IPS-NIHi7 (cell line): ENCODE results near the gene SLC35A4.
A peak's percentile ranks its signal among the peaks of the same experiment; 100 is the strongest.

Experiments used
- DNase-seq: peaks from one replicate; pipeline ENCODE4 v3.0.0; 2012; ENCODE audit warnings: mixed read lengths; ENCODE audit errors: extremely low spot score

SLC35A4 gene, protein sequence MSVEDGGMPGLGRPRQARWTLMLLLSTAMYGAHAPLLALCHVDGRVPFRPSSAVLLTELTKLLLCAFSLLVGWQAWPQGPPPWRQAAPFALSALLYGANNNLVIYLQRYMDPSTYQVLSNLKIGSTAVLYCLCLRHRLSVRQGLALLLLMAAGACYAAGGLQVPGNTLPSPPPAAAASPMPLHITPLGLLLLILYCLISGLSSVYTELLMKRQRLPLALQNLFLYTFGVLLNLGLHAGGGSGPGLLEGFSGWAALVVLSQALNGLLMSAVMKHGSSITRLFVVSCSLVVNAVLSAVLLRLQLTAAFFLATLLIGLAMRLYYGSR

DNA sequence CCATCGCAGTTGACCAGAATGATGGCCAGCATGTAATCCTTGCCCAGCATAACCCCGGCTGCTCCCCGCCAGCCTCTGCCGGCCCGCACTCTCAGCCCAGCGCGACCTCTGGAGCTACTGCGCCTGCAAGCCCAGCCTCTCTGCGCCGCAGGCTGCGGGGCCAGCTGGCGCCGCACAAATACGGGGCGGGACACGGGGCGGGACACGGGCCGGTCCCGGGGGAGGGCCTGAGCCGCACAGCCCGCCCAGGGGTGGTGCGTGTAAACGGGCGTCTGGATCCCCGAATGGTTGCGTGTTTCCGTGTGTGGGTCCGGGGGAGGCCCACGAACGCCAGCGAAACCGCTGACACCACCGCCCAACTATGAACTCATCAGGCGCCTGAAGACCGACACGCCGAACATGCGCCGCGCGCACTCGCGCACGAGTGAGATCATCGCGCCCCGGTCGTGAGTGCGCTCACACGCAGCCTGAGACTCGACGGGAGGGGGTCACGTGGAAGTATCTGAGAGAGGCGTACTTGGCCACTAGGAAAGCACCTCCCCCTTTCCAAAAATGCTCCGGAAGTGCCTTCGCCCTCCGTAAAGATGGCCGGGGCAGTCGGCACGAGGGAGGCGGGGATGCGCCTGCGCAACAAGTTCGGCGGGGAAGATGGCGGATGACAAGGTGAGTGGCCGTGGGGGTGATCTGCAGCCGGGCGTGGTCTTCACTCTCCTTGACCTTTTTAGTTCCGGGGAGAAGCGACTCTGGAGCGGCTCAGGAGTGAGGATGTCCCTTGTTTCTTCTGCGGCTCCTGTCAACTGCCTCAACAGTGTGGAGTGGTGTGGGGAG is at the start of gene SLC35A4, which contains the start of gene APBB3:
SLC35A4 (plus strand) TSS at position 633 of the 828 bp plus-strand sequence. CDS start 2,342 bp downstream, outside the sequence.
APBB3 (minus strand) TSS at position 403 of the 828 bp plus-strand sequence; CDS start at position 50, 353 bp downstream.
- DNase-seq: peak; percentile 95

DNA sequence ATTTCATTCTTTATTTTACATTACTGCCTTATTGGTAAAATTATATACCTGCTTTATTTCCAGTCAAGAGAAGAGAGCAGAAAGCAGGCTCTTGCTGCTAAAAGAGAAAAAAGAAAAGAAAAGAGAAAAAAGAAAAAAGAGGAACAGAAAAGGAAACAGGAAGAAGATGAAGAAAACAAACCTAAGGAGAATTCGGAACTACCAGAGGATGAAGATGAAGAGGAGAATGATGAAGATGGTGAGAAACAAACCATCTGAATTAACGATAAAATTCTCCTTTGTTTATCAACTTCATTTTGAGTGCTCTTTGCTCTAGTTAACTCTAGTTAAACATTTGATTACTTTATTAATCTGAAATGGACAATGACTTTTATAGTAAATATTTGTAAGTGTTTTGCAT is 40.6 kb upstream of the SLC35A4 start:
- no peak for DNase-seq

DNA sequence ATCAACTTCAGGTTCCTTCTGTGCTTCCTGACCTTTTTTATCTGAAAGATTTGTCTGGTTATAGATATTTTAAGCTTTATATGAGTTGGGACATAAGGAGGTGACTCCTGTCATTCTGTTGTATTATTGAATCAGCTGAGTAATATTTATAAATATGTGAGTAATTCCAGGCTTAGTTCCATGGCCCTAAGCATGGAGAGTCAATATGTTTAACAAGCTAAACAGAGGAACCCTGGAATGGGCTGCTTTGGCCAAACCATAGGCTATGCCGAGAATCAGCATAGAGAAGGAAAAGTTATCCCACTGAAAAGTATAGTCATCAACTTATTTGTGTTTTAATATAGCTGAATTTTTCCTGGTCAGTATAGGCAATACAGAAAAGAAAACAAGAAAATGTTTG is 24.4 kb upstream of the SLC35A4 start:
- DNase-seq: no peak

DNA sequence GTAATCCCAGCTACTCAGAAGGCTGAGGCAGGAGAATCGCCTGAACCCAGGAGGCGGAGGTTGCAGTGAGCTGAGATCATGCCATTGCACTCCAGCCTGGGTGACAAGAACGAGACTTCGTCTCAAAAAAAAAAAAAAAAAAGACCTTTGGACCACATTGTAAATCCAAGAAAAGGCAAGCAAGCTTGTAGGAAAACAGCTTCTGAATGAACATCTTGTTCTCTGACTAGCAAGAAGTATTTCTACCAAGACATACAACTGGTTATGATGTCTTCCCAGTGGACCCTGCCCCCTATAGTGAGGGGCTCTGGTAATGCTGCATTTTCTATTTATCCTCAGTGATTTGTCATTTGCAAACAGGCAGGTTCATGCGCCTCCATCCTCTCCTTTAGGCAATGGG is 21.7 kb upstream of the SLC35A4 start:
- no peak for DNase-seq

DNA sequence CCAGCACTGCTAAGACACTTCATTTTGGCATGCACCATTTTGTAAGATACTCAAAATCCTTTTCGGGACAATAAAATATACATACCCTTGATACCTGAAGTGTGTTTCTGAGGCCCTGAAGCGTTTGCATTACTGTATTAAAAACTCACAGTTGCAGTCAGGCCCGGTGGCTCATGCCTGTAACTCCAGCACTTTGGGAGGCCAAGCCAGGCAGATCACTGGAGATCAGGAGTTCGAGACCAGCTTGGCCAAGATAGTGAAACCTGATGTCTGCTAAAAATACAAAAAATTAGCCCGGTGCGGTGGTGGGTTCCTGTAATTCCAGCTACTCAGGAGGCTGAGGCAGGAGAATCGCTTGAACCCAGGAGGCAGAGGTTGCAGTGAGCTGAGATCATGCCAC is 19.6 kb upstream of the SLC35A4 start:
- no peak for DNase-seq

DNA sequence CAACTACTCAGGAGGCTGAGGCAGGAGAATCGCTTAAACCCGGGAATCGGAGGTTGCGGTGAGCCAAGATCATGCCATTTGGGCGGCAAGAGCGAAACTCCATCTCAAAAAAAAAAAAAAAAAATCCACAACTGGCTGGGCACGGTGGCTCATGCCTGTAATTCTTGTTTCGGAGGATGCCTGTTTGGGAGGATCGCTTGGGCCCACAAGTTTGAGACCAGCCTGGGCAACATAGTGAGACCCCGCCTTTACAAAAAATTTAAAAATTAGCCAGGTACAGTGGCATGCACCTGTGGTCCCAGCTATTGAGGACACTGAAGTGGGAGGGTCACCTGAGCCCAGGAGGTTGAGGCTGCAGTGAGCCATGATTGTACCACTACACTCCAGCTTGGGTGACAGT is 19.0 kb upstream of the SLC35A4 start:
- no peak for DNase-seq

DNA sequence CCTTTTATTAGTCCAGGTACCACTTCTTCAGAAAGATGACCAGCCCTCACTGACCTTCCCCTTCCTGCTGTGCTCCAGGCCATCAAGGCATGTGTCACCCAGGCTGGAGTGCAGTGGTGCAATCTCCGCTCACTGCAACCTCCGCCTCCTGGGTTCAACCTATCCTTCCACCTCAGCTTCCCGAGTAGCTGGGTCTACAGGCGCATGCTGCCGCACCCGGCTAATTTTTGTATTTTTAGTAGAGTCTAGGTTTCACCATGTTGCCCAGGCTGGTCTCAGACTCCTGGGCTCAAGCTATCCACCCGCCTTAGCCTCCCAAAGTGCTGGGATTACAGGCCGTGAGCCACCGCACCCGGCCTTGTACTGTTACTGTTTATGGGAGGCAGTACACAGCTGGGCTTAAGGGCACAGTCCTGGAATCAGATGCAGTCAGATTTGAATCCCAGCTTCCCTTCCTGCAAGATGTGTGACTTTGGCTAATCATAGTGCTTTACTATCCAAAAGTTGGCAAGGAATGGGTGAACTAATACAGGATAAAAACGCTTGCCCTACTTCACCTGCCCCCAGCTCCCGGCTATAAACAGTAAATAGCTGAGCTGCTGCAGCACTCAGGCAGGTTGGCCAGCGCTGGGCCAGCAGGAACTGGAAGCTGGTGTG is 17.6 kb upstream of the SLC35A4 start:
- DNase-seq: no peak

DNA sequence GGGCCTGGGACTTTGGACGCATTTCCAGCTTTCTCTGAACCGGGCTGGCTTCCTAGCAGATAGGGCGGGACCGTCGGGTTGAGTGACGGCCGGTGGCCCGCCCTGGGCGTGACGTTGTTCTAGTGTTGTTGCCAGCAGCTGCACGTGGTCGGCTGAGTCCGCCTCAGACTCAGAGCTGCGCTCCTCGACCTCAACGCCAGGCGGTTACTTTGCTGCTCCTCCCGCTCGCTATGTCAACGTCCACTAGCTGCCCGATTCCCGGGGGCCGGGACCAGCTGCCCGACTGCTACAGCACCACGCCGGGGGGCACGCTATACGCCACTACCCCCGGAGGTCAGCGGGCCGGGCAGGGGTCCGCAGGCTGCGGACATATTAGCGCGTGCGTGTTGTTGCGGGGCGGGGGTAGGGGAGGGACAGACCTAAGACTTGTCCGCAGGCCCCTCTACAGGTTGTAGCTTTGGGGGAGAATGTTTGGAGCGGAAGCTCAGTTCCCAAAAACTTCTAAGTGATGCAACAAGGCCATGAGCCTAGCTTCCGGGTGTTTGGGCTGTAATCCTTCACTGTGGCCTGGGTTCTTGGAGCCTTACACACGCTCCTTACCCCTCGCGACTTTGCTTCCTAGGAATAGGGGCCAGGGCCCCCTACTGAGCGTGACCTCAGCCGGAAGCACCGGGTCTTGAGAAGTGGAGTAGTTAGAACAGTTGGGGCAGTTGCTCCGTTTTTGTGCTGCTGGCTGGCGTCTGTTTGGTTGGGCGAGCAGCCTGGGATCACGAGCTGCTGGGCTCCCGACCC is 16.9 kb upstream of the SLC35A4 start, which contains the start of gene EIF4EBP3:
EIF4EBP3 (plus strand) TSS at position 155 of the 792 bp plus-strand sequence; CDS start at position 231, 76 bp downstream.
- DNase-seq: peak; percentile 96

DNA sequence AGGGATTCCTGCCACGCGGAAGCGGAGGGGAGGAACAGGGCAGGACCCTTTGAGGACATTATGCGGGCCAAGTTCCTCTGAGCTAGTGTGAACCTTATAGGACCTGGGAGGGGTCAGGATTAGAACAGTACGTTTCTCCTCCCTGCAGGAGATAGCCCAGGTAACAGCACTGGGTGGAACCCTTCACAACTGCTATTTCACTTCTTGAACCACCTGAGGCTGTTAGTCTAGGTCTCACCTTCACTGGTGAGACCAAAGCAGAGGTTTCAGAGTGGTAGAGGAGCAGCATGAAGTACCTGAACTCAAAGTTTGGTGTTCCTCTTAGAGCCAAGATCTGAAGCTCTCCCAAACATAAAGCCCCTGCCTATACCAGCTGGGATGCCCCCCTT is 16.3 kb upstream of the SLC35A4 start:
- no peak for DNase-seq

DNA sequence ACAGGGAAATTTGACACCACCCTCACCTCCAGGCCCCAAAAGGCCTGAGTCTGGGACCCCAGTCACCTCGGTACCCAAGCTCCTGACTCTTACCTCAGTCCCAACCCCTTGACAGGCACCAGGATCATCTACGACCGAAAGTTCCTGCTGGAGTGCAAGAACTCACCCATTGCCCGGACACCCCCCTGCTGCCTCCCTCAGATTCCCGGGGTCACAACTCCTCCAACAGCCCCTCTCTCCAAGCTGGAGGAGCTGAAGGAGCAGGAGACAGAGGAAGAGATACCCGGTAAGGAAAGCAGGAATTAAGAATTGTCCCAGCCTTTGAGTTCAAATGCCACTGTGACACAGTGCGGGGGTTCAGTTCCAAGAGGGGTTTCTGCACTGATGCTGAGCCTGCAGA is 15.8 kb upstream of the SLC35A4 start:
- no peak for DNase-seq

DNA sequence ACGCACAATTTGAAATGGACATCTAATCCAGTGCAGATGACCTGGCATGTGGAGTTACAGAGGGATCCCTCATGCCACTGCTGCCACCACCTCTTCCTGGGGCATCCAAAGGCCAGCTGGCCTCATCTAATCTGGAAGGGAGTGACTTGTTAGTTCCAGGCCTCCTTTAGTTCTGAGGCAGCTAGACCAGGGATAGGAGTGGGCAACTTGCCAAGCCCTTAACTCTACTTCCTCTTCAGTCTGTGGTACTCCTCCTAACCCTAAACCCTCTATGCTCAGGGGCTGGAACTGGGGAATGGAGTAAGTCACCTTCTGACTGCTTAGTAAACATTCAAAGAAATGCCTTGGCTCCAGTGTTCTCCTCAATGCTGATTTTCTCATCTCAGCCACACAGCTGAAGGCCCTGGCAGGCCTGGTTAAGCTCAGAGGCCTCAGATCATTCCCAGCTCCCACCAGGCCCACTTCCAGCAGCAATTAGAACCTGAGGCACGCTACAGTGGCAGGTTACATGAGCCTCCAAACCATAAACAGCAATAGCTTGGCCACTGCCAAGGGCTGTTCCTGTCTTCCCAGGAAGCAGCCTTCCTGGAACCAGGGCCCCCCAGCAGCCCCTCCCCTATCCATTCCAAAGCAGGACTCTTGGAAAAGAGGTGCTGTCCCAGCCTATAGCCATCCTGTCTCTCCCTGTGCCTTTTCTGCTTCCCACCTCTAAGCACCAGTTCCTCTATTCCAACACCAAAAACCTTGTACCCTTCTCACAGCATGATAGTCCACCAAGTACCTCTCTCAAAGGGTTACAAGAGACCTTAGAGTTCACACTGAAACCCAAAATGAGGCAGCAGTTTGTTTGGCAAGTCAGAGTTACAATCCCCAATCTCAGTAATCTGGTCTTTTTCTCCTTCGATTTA is 15.1 kb upstream of the SLC35A4 start:
- no peak for DNase-seq

DNA sequence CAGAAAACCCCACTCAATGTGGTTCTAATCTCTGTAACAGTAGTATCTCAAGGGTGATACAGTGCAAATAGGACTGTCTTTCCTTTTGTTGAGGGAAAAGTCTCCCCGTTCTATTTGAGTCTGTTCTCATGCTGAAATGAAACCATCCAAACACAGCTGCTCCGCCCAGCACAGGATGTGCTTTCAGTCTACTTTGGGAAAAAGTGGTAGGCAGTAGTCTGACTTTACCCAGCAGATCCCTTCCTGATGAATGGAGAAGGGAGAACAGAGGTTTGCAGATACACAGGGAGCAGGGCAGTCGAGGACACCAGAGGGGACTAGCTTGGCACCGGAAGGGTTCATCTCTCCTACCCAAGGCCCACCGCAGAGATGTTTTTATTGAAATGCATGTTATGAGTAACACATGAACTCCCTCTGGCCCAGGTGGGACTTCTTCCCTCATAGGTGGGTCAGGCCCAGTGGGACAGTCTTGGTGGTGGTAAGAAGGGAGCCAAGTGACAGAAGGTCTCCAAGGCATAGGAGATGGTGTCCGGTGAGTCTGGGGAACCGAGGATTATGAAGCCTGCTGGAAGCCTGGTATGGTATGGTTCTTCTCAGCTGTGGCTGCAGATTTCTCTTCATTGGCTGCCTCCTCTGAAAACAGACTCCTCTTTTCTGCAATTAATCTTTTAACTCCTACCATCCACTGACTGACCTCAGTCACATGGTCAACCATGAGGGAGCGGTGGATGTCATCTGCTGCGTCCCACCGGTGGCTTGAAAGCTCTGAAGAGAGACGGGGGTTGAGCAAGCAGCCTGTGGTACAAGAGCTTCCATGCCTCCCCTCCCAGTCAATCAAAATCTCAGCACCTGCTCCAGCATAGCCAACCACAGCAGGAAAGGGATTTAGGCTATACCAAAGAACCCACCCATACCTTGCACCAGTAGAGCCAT is 14.2 kb upstream of the SLC35A4 start:
- no peak for DNase-seq

DNA sequence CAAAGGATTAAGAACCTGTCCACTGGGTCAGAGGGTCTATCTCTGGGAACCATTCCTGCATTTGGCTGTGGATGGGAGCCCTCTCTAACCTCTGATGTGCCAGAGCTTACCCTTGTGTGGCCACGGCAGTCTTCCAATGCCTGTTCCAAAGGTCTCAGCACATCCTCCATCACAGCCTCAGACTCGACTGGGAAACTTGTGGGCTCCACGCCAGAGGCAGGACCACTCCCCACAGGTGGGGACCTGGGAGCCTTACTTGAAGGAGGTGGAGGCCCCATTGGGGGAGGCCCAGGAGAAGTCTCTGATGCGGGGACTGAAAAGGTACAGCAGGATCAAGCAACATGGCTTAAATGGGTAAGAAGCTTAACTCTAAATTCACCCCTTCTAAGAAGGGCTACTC is 12.8 kb upstream of the SLC35A4 start:
- DNase-seq: no peak

DNA sequence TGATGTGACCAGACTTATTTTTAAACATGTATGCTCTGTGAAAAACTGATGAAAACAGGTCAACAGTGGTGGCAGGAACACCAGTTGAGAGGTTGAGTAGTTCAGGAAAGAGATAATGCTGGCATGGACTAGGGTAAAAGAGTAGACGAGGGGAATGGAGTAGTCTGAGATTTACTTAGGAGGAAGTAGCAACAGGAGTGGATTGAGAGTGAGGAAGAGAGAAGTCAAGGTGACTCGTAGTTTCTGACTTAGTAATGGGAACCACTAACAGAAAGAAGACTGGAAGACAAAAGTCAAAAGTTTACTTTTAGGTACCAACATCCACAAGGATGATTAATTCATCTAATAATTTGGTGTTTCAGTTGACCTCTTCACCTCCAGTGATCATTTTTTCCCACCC is 11.0 kb upstream of the SLC35A4 start:
- no peak for DNase-seq

DNA sequence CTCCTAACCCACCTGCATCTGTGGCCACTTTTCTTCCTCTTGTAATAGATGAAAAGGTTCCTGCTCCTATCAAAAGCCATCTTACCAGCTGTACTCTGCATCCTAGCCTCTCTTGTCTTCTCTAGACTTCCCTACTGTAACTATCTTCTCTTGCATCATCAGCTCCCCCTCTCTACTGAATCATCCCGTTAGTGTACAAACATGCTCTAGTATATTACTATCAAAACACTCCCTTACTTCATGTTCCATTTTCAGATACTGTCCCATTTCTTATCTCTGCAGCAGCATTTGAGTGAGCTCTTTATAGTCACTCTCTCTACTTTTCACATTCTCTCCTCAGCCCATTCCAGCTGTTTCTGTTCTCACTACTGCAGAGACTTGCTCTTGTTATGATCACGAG is 10.2 kb upstream of the SLC35A4 start:
- DNase-seq: no peak

DNA sequence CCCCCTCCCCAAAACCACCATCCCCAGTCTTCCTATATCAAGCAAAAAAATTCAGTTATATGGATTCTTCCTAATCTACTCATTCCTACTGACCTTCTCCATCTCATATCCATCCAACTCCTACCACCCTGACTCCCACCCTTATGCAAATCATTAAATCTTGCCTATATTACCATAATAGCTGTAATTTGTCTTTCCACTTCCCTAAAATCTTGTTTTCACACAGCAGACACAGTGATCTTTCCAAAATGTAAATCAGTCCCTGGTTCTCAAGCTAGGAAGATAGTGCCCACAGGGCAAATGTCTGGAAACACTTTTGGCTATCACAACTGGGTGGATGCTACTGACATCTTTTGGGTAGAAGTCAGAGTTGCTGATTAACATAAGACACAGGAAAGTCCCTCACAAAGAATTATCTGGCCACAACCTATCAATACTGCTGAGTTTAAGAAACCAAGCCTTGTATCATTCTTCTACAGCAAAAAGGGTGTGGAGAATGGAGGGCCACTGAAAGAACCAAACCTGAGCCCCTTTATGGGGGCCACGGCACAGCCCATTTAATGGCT is 8.8 kb upstream of the SLC35A4 start:
- no peak for DNase-seq

DNA sequence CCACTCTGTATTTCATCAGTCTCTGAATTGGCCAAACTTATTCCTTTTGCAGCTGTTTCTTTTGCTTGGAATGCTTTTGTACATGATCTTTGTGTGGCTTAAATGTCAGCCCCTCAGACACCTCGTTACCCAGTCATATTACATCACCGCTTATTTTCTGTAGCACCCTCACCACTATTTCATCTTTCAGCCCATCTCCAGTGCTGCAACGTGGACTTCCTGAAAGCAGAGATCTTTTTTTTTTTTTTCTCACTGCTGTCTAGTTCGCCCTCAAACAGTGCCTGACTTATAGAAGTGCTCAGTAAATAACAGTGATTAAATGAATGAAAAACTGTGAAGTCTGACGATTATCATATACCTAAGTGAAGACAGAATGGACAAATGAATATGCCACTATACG is 8.2 kb upstream of the SLC35A4 start:
- DNase-seq: no peak

DNA sequence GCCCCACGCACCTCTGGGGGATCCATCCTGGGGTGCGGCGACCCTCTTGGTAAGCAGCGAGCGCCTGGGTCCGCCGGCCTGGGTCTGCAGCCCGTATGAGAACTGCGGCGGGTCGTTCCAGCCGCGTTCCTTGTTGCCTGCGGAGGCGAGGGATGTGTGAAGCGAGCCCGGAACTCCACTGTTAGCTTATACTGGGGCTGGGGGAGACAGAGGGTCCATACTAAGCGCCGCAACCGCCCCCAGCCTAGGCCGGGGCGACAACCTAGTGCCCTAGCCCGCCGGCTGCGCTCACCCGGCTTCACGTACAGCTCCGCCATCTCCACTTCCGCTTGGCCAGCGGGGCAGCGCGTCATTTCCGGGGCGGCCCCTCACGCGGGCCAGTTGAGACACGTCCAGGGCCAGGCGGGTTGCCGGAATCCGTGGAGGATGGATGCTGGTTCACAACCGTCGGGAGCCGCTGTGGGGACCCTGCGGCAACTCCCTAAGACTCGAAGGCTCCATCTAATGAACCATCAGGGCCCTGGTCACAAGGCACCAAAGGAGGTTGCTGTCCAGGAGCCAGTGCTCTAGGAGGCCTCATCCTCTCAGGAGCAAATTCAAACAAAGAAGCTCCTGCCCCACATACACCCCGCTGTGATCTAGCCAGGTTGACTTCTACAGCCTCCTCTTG is 7.4 kb upstream of the SLC35A4 start, which contains the start of gene SRA1:
SRA1 (minus strand) TSS at position 338 of the 670 bp plus-strand sequence; CDS start at position 317, 21 bp downstream.
- peak; percentile 93 for DNase-seq
